A673 (cell line): ENCODE measurements around the gene RHBG.

Experiments
- CTCF ChIP-seq: fragments of 300-800, 200-600 bp; sonication (generic); conservative IDR thresholded peaks from 2 replicates; pipeline ENCODE4 v1.5.1; 2017; ENCODE audit warnings: low read depth, mild to moderate bottlenecking, antibody characterized with exemption, low read length, moderate library complexity, mixed read lengths
- EZH2 ChIP-seq: fragments of 200-600 bp; sonication (generic); IDR thresholded peaks from 2 replicates; pipeline ENCODE4 v1.6.1; 2017; ENCODE audit warnings: borderline replicate concordance, low read depth, mild to moderate bottlenecking, mixed read lengths, antibody characterized with exemption, low read length; ENCODE audit not compliant: poor library complexity, severe bottlenecking

DNA sequence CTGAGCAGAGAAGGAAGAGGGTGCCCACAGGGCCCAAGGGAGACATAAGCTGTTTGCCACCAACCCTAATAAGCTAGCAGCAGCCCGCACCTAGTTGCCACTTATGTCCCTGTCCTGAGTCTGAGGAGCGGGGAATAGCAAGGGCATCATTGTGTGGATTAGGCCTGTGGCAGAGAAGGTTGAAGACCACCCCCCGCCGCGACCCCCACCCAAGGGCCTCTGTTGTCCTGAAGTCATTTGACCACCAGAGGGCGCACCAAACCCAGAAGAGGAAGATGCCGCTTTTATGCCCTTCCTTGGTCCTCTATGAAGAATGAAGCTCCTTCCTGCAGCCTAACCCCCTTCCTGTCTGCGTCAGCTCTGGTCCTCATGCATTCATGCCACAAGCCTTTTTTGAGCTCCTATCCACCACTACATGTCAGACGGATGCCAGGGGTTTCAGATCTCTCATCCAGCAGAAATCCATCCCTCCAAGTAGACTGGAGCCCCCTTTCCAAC, 16.6 kb downstream of the RHBG start:
- TF ChIP-seq CTCF (peak; percentile 96), EZH2 (no peak)
